Neural cell (in vitro differentiated cells): Measurements from ENCODE around the gene OR2T33. TPM values are rescaled to one million over a fixed set of nuclear protein-coding genes. Genes with fewer than 3 reads are reported as not detected.
"Not testable (repeated sequence)": the region's sequence is repeated elsewhere in the genome, so short reads cannot be mapped to it uniquely, and the experiment has no call there.

Experiments used
- H2AFZ ChIP-seq: fragments of 200-600, 300-800 bp; sonication (generic), shearing (Covaris generic); 2 replicates; pipeline ENCODE4 v1.6.0; 2014; ENCODE audit warnings: low read depth, mild to moderate bottlenecking, antibody characterized with exemption, low read length, moderate library complexity
- H3F3A ChIP-seq: fragments of 200-600 bp; shearing (Covaris generic); 2 replicates; pipeline ENCODE4 v1.6.1; 2016; ENCODE audit warnings: mild to moderate bottlenecking, moderate library complexity, mixed read lengths, antibody characterized with exemption, low read length; ENCODE audit not compliant: insufficient read depth, poor library complexity, severe bottlenecking
- H3K27ac ChIP-seq: fragments of 200-600, 300-800 bp; sonication (generic), shearing (Covaris generic); 2 replicates; pipeline ENCODE4 v1.5.1; 2014; ENCODE audit warnings: mild to moderate bottlenecking, low read length, moderate library complexity
- H3K27me3 ChIP-seq: fragments of 300-800, 200-600 bp; sonication (generic), shearing (Covaris generic); 2 replicates; pipeline ENCODE4 v1.6.0; 2014; ENCODE audit warnings: mild to moderate bottlenecking, low read depth, low read length, moderate library complexity; ENCODE audit not compliant: insufficient read depth
- H3K36me3 ChIP-seq: fragments of 300-800, 200-600 bp; sonication (generic), shearing (Covaris generic); 2 replicates; pipeline ENCODE4 v1.5.1; 2014; ENCODE audit warnings: mild to moderate bottlenecking, antibody characterized with exemption, low read length, moderate library complexity; ENCODE audit not compliant: insufficient read depth
- H3K4me2 ChIP-seq: fragments of 300-800, 200-600 bp; sonication (generic), shearing (Covaris generic); 2 replicates; pipeline ENCODE4 v1.6.0; 2014; ENCODE audit warnings: mild to moderate bottlenecking, low read length
- H3K4me3 ChIP-seq: fragments of 300-800, 200-600 bp; sonication (generic), shearing (Covaris generic); 2 replicates; pipeline ENCODE4 v1.5.1; 2014; ENCODE audit warnings: mild to moderate bottlenecking, low read length, moderate library complexity
- H3K79me2 ChIP-seq: fragments of 200-600 bp; shearing (Covaris generic); replicated peaks from 2 replicates; pipeline ENCODE4 v1.6.0; 2014; ENCODE audit warnings: mild to moderate bottlenecking, low read length, moderate library complexity; ENCODE audit not compliant: insufficient read depth
- H3K9ac ChIP-seq: fragments of 300-800, 200-600 bp; sonication (generic), shearing (Covaris generic); 2 replicates; pipeline ENCODE4 v1.6.1; 2016; ENCODE audit warnings: mild to moderate bottlenecking, low read length, mixed read lengths
- H3K9me2 ChIP-seq: fragments of 200-600 bp; shearing (Covaris generic); 2 replicates; pipeline ENCODE4 v1.6.1; 2016; ENCODE audit warnings: mild to moderate bottlenecking, low read length, mixed read lengths; ENCODE audit not compliant: insufficient read depth
- H3K9me3 ChIP-seq: fragments of 200-600, 300-800 bp; sonication (generic), shearing (Covaris generic); 2 replicates; pipeline ENCODE4 v1.6.1; 2016; ENCODE audit warnings: mild to moderate bottlenecking, mixed run types, low read length, moderate library complexity, mixed read lengths
- H4K20me1 ChIP-seq: fragments of 200-600 bp; shearing (Covaris generic); 2 replicates; pipeline ENCODE4 v1.6.1; 2016; ENCODE audit warnings: mild to moderate bottlenecking, mixed run types; ENCODE audit not compliant: insufficient read depth
- EP300 ChIP-seq: fragments of 450-650 bp; conservative IDR thresholded peaks from 2 replicates; pipeline ENCODE4 v1.6.1; 2014; ENCODE audit warnings: antibody characterized with exemption, mild to moderate bottlenecking, moderate library complexity; ENCODE audit not compliant: poor library complexity, severe bottlenecking
- EZH2 ChIP-seq: fragments of 200-600, 300-800 bp; shearing (Covaris generic), sonication (generic); IDR thresholded peaks from 2 replicates; pipeline ENCODE4 v1.6.1; 2014; ENCODE audit warnings: antibody characterized with exemption, low read length, borderline replicate concordance, mild to moderate bottlenecking; ENCODE audit not compliant: insufficient read depth, poor library complexity, severe bottlenecking
- MXI1 ChIP-seq: fragments of 450-650 bp; conservative IDR thresholded peaks from 2 replicates; pipeline ENCODE4 v1.6.1; 2014; ENCODE audit warnings: antibody characterized with exemption, mild to moderate bottlenecking; ENCODE audit not compliant: poor library complexity, severe bottlenecking
- POLR2AphosphoS5 ChIP-seq: IDR thresholded peaks from 2 replicates; pipeline ENCODE4 v1.6.1; 2012
- RAD21 ChIP-seq: fragments of 450-650 bp; conservative IDR thresholded peaks from 2 replicates; pipeline ENCODE4 v1.6.1; 2014; ENCODE audit warnings: antibody characterized with exemption, mild to moderate bottlenecking, moderate library complexity
- SMC3 ChIP-seq: fragments of 450-650 bp; conservative IDR thresholded peaks from 2 replicates; pipeline ENCODE4 v1.6.1; 2014; ENCODE audit warnings: antibody characterized with exemption, mild to moderate bottlenecking, moderate library complexity; ENCODE audit not compliant: poor library complexity
- TAF1 ChIP-seq: IDR thresholded peaks from 2 replicates; pipeline ENCODE4 v1.6.1; 2012; ENCODE audit warnings: low read depth
- polyA plus RNA-seq: library from polyadenylated mRNA; depleted of rRNA; stranded (reverse); fragments of >200 nt; gene quantifications from 2 replicates; pipeline ENCODE4 v1.2.3, GENCODE V29; 2014
- TF ChIP-seq, protein P1 (sequence below): IDR thresholded peaks from 2 replicates; pipeline ENCODE4 v1.6.1; 2012; ENCODE audit warnings: borderline replicate concordance
- TF ChIP-seq, protein P2 (sequence below): fragments of 450-650 bp; IDR thresholded peaks from 2 replicates; pipeline ENCODE4 v1.5.1; 2014; ENCODE audit warnings: antibody characterized with exemption, mild to moderate bottlenecking, moderate library complexity; ENCODE audit not compliant: poor library complexity, severe bottlenecking

The OR2T33 gene
- polyA plus RNA-seq, 1 donor from 2014 or later, result not detected

DNA sequence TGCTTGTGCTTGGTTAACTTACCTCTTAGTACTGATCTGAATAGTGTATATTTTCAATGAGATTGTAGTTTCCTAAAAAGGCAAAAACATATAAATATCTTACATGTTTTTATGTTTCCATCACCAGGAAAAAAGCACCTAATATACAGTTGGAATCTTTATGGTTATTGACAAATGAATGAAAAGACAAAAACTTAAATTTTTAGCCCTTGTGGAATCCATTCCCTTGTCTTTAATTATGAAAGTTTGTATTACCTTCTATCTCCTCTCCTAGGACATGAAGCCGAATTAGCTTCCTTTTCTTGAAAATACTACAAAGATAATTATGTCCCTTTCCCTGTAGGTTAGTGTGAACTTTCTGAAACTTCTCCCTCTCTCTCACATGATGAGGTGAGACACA is 25.5 kb upstream of the OR2T33 start, which contains the start of gene OR2T12:
Gene OR2T12 (minus strand): TSS at position 101 of the 400 bp plus-strand sequence. CDS start 7,846 bp downstream, outside the sequence.
- no peaks in the 10 kb centered on the region for H3K27me3 ChIP-seq
- H3K9me3 ChIP-seq, result peaks cover 4% of the 10 kb centered on the region
- H3F3A ChIP-seq, result no peaks in the 10 kb centered on the region
- no peak within 1 kb of the TSS for H3K4me3 ChIP-seq
- no peak within 1 kb of the TSS for H3K27ac ChIP-seq
- H3K9ac ChIP-seq, result no peak within 1 kb of the TSS
- H3K4me2 ChIP-seq, result no peak within 1 kb of the TSS
- H3K36me3 ChIP-seq, result no peaks in the 10 kb centered on the region
- H2AFZ ChIP-seq, result no peak within 1 kb of the TSS
- H3K9me2 ChIP-seq, result no peaks in the 10 kb centered on the region
- H3K79me2 ChIP-seq, result no peaks in the 10 kb centered on the region
- TF ChIP-seq TAF1 (no peak), EZH2 (no peak), SMC3 (no peak), POLR2AphosphoS5 (no peak), RAD21 (no peak), EP300 (no peak), MXI1 (no peak)
- TF ChIP-seq, protein P1, sequence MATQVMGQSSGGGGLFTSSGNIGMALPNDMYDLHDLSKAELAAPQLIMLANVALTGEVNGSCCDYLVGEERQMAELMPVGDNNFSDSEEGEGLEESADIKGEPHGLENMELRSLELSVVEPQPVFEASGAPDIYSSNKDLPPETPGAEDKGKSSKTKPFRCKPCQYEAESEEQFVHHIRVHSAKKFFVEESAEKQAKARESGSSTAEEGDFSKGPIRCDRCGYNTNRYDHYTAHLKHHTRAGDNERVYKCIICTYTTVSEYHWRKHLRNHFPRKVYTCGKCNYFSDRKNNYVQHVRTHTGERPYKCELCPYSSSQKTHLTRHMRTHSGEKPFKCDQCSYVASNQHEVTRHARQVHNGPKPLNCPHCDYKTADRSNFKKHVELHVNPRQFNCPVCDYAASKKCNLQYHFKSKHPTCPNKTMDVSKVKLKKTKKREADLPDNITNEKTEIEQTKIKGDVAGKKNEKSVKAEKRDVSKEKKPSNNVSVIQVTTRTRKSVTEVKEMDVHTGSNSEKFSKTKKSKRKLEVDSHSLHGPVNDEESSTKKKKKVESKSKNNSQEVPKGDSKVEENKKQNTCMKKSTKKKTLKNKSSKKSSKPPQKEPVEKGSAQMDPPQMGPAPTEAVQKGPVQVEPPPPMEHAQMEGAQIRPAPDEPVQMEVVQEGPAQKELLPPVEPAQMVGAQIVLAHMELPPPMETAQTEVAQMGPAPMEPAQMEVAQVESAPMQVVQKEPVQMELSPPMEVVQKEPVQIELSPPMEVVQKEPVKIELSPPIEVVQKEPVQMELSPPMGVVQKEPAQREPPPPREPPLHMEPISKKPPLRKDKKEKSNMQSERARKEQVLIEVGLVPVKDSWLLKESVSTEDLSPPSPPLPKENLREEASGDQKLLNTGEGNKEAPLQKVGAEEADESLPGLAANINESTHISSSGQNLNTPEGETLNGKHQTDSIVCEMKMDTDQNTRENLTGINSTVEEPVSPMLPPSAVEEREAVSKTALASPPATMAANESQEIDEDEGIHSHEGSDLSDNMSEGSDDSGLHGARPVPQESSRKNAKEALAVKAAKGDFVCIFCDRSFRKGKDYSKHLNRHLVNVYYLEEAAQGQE, result no peak
- TF ChIP-seq, protein P2, sequence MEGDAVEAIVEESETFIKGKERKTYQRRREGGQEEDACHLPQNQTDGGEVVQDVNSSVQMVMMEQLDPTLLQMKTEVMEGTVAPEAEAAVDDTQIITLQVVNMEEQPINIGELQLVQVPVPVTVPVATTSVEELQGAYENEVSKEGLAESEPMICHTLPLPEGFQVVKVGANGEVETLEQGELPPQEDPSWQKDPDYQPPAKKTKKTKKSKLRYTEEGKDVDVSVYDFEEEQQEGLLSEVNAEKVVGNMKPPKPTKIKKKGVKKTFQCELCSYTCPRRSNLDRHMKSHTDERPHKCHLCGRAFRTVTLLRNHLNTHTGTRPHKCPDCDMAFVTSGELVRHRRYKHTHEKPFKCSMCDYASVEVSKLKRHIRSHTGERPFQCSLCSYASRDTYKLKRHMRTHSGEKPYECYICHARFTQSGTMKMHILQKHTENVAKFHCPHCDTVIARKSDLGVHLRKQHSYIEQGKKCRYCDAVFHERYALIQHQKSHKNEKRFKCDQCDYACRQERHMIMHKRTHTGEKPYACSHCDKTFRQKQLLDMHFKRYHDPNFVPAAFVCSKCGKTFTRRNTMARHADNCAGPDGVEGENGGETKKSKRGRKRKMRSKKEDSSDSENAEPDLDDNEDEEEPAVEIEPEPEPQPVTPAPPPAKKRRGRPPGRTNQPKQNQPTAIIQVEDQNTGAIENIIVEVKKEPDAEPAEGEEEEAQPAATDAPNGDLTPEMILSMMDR, result no peak
- no peaks in the 10 kb centered on the region for H4K20me1 ChIP-seq

DNA sequence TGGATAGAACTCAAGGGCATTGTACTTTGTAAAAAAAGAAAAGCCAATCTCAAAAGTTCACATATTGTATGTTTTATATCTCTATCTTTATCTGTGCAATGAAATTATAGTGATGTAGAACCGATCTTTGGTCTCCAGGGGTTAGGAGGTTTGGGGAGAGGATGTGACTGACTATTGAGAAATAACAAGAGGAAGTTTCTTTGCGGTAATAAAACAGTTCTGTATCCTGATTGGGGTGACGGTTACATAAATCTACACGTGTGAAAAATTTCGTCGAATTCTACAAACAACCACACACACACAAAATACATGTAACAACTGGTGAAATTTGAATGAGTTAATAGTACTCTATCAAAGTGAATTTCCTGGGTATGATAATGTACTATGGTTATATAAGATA is 10.6 kb upstream of the OR2T33 start:
- Histone ChIP-seq H3K27me3 (no peaks in the 10 kb centered on the region), H3K9ac (no peak overlapping the region), H4K20me1 (no peaks in the 10 kb centered on the region), H3K9me3 (no peaks in the 10 kb centered on the region), H3F3A (no peaks in the 10 kb centered on the region), H3K27ac (no peak overlapping the region), H2AFZ (no peak overlapping the region), H3K4me2 (no peak overlapping the region), H3K36me3 (no peaks in the 10 kb centered on the region), H3K79me2 (no peaks in the 10 kb centered on the region), H3K9me2 (no peaks in the 10 kb centered on the region), H3K4me3 (no peak overlapping the region)
- TF ChIP-seq SMC3 (no peak), RAD21 (no peak), EZH2 (no peak), POLR2AphosphoS5 (no peak), MXI1 (no peak), EP300 (no peak), TAF1 (no peak)
- TF ChIP-seq, protein P1, result no peak
- TF ChIP-seq, protein P2, result no peak

DNA sequence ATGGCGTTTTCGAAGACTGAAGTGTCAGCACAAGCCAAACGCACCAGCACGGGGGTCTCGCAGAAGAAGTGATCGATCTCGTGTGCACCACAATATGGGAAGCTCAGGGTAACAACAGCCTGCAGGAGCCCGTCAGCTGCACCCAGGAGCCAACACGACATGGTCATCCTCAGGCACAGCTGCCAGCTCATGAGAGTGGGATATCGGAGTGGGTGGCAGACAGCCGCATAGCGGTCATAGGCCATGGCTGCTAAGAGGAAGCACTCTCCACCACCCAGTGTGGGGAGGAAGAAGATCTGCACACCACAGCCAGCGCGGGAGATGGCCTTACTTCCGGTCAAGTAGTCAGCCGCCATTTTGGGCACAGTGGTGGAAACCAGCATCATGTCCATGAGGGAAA is 4.6 kb downstream of the OR2T33 start:
- not testable (repeated sequence) for H3K27me3 ChIP-seq, H2AFZ ChIP-seq, H3K9me3 ChIP-seq, H3K36me3 ChIP-seq, H4K20me1 ChIP-seq, H3K4me2 ChIP-seq, H3F3A ChIP-seq, H3K4me3 ChIP-seq, H3K79me2 ChIP-seq, H3K9me2 ChIP-seq, H3K9ac ChIP-seq, H3K27ac ChIP-seq
